Measurements from ENCODE around the gene ADCY5. TPM values are rescaled to one million over a fixed set of nuclear protein-coding genes. Genes with fewer than 3 reads are reported as not detected.

The ADCY5 gene
- polyA plus RNA-seq, 3 donors, result not detected

- Histone ChIP-seq H3K79me2 (ENCODE audit: insufficient read depth, low read length) (no peaks in the 10 kb centered on the region), H3K9me3 (replicated peaks in 1 of 2; ENCODE audit: control insufficient read depth in 1 of 2, insufficient read depth in 1 of 2, low read length in 2 of 2) (no peaks in the 10 kb centered on the region), H3K4me3 (replicated peaks in 1 of 3; ENCODE audit: low read depth in 2 of 3, low read length in 3 of 3) (no peak overlapping the region), H3K4me2 (replicated peaks; ENCODE audit: extremely low read depth, low read length, poor library complexity, severe bottlenecking) (no peak overlapping the region), H3K27ac (ENCODE audit: low read depth in 1 of 2, low read length in 2 of 2) (no peak overlapping the region), H3K27me3 (ENCODE audit: control insufficient read depth in 2 of 2, insufficient read depth in 2 of 2, low read length in 2 of 2) (no peaks in the 10 kb centered on the region), H2AFZ (ENCODE audit: insufficient read depth, low read depth, low read length, poor library complexity, severe bottlenecking) (no peak overlapping the region), H3K9ac (ENCODE audit: insufficient read depth, low read length, poor library complexity, severe bottlenecking) (no peak overlapping the region), H3K4me1 (ENCODE audit: control insufficient read depth in 1 of 2, insufficient read depth in 2 of 2, low read length in 2 of 2) (no peaks in the 10 kb centered on the region), H4K20me1 (ENCODE audit: insufficient read depth, low read length) (no peaks in the 10 kb centered on the region), H3K36me3 (replicated peaks in 1 of 2; ENCODE audit: control insufficient read depth in 1 of 2, insufficient read depth in 2 of 2, low read length in 2 of 2) (no peaks in the 10 kb centered on the region)
- intact Hi-C loops (cut with micrococcal nuclease), result no loop called here
- H3K36me3 Mint-ChIP-seq, result no peaks in the 10 kb centered on the region
- no peak for TF ChIP-seq CTCF (IDR thresholded peaks at IDR 0.05)
- WGBS (ENCODE audit: insufficient coverage), result 95% methylated on average over 8 of the region's 15 CpGs
- H3K9me3 Mint-ChIP-seq, result no peaks in the 10 kb centered on the region
- peaks cover 6 to 7% (median 7%) of the 10 kb centered on the region in 3 donors for H3K27me3 Mint-ChIP-seq (ENCODE audit: low read depth in 3 of 3)
- no peaks in the 10 kb centered on the region for H3K4me1 Mint-ChIP-seq
- no peak overlapping the region for H3K4me3 Mint-ChIP-seq
- no peak for DNase-seq
- no peak overlapping the region for H3K27ac Mint-ChIP-seq
Observed at GRCh38 chr3:123330441-123330991, 118.4 kb downstream of the ADCY5 start.

- no peaks in the 10 kb centered on the region for H3K9me3 Mint-ChIP-seq
- H3K4me1 ChIP-seq (ENCODE audit: control insufficient read depth in 1 of 2, insufficient read depth in 2 of 2, low read length in 2 of 2), result no peaks in the 10 kb centered on the region
- no peak overlapping the region for H3K4me3 ChIP-seq (replicated peaks in 1 of 3; ENCODE audit: low read depth in 2 of 3, low read length in 3 of 3)
- H3K9me3 ChIP-seq (replicated peaks in 1 of 2; ENCODE audit: control insufficient read depth in 1 of 2, insufficient read depth in 1 of 2, low read length in 2 of 2), result no peaks in the 10 kb centered on the region
- no peak overlapping the region for H3K9ac ChIP-seq (ENCODE audit: insufficient read depth, low read length, poor library complexity, severe bottlenecking)
- H3K4me1 Mint-ChIP-seq, result no peaks in the 10 kb centered on the region
- no peak for TF ChIP-seq CTCF (IDR thresholded peaks at IDR 0.05)
- H3K4me3 Mint-ChIP-seq, result no peak overlapping the region
- WGBS (ENCODE audit: insufficient coverage), result 90% methylated on average over 10 of the region's 10 CpGs
- no peaks in the 10 kb centered on the region for H3K79me2 ChIP-seq (ENCODE audit: insufficient read depth, low read length)
- H3K27ac ChIP-seq (ENCODE audit: low read depth in 1 of 2, low read length in 2 of 2), result no peak overlapping the region
- no peak overlapping the region for H2AFZ ChIP-seq (ENCODE audit: insufficient read depth, low read depth, low read length, poor library complexity, severe bottlenecking)
- H3K27ac Mint-ChIP-seq, result no peak overlapping the region
- peaks cover 4 to 7% (median 5%) of the 10 kb centered on the region in 3 donors for H3K27me3 Mint-ChIP-seq (ENCODE audit: low read depth in 3 of 3)
- H3K4me2 ChIP-seq (replicated peaks; ENCODE audit: extremely low read depth, low read length, poor library complexity, severe bottlenecking), result no peak overlapping the region
- H3K27me3 ChIP-seq (ENCODE audit: control insufficient read depth in 2 of 2, insufficient read depth in 2 of 2, low read length in 2 of 2), result no peaks in the 10 kb centered on the region
- no peaks in the 10 kb centered on the region for H3K36me3 ChIP-seq (replicated peaks in 1 of 2; ENCODE audit: control insufficient read depth in 1 of 2, insufficient read depth in 2 of 2, low read length in 2 of 2)
- no peak for DNase-seq
- intact Hi-C loops (cut with micrococcal nuclease), result loop anchor here (2.0 kb wide), 1 partner anchor 229 kb away; no protein-coding TSS in a partner anchor
- H3K36me3 Mint-ChIP-seq, result no peaks in the 10 kb centered on the region
- no peaks in the 10 kb centered on the region for H4K20me1 ChIP-seq (ENCODE audit: insufficient read depth, low read length)
Observed at GRCh38 chr3:123329636-123330340, 119.1 kb downstream of the ADCY5 start.

All from CD14-positive monocyte (primary cell).